Central memory CD4-positive, alpha-beta T cell (primary cell): ENCODE measurements around the gene SERPINA1.
"Not testable (repeated sequence)": the region's sequence is repeated elsewhere in the genome, so short reads cannot be mapped to it uniquely, and the experiment has no call there.

Source experiments
- DNase-seq: peaks from one replicate; pipeline ENCODE4 v3.0.0; 2022

The SERPINA1 gene

DNA sequence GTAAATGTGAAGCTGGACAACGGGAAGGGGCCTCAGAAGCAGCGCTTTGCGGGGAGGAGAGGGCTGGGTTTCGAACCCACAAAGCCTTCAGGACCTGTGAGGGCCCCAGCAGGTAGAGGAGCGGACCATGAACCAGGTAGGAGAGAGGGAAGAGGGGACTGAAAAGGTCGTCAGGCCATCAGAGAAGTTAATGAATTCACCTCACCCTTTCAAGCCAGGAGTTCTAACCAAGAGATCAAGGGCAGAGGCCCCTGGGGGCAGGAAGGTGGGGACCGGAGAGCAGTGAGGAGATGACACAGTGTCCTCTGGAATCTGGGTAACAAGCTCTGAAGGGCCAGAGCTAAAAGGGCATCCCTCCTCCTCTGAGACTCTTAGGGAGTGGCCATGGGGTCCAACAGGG lies 19.4 kb downstream of the SERPINA1 start:
- DNase-seq, result no peak

DNA sequence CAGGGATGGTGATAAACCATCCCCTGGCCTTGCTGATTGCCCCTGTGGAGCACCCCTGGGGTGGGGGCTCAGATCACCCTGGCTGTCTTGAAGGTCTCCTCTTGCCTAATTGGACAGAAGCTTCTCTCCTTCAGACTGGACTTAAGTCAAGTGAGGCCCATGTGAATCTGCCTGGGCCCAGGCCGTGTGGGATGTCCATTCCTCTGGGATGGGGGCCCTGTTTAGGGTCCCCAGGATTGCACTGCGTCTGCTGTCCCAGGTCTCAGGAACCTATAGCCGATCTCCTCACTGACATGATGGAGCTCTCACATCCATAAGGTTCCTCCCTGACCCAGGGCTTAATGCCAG lies 20.2 kb downstream of the SERPINA1 start:
- no peak for DNase-seq

DNA sequence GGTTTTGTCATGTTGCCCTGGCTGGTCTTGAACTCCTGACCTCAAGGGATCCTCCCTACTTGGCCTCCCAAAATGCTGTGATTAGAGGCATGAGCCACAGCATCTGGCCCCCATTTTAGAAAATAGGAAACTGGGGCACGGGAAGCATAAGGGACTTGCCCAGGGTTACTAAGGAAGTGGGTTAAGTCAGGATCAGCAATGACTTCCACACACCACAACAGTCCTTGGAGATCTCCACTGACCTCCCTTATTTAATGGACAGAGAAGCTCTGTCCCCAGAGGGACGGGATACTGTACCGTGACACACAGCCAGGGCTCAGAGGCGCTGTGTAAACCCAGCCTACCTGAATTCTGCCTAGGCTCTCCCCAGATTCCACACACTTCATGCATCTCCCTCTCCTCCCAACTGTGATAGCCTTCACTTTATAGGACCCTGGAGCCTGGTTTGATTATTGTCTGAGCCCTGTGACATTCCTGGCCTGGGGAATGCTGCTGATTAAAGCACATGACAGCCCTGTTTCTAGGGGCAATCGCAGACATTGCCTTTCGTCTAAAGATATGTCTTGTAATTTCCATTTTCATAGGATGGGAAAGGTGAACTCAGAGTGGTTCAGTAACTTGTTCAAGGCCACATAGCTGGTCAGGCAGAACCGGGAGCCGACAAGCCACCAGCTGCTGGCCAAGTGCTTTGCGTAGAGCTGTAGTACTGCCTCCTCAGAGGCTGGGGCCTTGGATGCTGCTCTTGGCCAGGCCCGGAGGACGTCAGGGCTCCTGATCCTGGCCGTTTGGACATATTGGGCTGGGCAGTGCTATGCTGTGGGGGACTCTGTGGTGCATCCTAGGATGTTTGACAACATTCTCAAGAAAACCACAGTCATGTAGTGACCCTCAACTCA lies 20.8 kb downstream of the SERPINA1 start:
- DNase-seq, result no peak

DNA sequence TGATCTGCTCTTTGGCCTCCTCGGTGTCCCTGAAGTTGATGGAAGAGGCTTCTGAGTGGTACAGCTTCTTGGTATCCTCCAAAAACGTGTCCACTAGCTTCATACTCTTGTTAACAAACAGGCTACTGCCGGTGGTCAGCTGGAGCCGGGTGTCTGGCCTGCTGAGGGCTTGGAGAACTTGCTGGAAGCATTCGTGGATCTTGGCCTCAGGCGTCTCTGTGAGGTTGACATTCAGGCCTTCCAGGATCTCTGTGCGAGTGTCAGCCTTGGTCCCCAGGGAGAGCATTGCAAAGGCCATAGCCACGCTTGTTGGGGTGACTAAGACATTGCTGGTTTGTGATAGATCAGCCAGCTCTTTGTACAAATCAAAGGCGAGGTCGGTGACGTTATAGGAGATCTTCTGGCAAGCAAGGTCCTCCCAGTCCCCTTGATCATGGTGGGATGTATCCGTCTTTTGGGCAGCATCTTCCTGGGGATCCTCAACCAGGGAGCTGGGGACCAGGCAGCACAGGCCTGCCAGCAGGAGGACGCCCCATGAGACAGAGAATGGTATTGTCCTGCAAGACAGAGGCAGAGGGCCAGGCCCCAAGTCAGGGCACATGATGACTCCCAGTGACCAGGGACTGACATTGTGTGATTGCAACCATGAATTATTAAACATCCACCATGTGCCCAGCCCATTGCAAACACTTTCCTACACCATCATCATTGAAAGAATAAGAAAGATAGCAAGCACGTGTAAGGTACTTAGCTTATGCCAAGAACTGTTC lies 22.1 kb downstream of the SERPINA1 start, which contains the start of gene SERPINA2:
Gene SERPINA2 (minus strand): TSS at position 553 of the 770 bp plus-strand sequence.
- no peak for DNase-seq

DNA sequence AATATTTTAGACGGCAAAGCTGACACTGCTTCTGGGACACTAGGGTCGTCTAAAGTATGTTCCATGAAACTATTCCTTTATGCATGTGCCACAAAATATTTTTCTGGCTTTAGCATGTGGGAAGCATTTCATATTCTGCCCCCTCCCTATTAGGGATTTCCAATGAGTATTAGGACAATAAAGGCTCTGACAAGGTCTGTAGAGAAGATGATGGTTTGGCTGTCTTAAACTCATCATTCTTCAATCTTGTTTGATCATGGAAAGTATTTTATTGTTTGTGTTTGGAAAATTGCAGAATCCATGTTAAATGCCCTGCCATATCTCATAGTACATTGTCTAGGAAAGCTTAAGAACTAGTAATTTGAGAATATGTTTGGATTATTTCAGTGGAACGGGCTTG lies 22.8 kb downstream of the SERPINA1 start:
- no peak for DNase-seq

DNA sequence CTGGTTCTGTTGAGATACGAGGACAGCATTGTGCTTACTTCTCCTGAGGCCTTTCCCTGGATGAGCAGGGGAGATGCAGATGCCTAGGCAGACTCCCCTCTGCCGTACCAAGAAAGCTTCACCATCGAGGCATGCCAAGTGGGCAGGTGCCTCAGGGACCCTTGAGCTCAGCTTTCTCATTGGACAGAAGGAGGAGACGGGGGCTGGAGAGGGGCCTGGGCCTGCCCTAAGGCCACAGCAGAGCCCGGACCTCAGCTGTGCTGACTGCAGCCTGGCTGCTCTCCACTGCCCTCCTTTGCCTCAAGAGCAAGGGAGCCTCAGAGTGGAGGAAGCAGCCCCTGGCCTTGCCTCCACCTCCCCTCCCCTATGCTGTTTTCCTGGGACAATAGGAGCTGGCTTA lies 23.4 kb downstream of the SERPINA1 start:
- no peak for DNase-seq

DNA sequence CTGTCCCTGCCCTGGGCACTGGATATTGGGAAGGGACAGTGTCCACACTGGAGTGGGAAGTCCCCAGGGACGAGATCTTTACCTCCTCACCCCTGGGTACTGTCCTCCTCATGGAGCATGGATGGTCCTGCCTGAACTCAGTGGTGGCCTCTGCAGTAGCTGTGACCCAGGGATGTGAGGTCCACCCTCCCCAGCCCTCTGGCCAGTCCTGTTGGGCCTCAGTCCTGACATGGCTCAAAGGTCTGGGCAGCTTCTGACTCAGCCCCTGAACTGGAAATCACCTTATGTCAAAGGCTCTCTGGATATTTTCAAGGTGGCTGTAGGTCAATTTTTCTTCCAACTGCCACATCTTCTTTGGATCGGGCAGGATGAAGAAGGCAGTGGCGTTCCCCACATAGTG lies 24.4 kb downstream of the SERPINA1 start:
- DNase-seq, result no peak

DNA sequence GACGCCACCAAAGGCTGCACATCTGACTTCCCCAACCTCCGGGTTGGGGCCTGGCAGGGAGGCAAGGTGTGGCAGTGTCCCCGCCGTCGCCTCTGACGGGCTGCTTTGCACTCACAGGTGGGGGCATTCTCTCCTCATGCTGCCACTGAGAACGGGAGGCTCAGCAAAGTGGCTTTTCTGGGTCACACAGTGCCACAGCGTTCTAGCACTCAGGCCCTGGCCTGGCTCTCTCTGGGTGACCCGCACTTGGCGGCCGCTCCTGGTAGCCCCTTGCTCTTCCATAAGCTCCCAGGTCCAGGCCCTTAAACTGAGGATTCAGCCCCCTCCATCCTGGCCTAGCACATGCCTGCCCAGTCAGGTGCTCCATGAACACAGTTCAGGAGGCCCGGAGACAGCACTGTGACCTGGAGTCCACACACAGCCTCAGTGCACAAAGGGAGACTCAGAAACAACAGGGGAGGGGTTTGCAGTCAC lies 25.2 kb downstream of the SERPINA1 start:
- no peak for DNase-seq

DNA sequence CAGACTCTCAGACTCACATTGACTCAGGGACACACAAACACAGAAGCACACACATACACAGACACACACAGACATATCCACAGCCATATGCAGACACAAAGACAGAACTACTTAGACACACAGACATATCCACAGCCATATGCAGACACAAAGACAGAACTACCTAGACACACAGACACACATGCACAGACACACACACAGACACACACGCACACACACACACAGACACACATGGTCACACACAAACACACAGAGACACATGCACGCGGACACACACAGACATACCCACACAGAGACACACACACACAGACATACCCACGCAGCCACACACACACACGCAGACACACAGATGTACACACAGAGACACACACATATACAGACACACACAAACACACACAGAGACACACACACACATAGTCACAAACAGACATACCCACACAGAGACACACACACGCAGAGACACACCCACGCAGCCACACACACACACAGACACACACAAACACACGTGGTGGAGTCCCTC lies 25.7 kb downstream of the SERPINA1 start:
- DNase-seq, result no peak

DNA sequence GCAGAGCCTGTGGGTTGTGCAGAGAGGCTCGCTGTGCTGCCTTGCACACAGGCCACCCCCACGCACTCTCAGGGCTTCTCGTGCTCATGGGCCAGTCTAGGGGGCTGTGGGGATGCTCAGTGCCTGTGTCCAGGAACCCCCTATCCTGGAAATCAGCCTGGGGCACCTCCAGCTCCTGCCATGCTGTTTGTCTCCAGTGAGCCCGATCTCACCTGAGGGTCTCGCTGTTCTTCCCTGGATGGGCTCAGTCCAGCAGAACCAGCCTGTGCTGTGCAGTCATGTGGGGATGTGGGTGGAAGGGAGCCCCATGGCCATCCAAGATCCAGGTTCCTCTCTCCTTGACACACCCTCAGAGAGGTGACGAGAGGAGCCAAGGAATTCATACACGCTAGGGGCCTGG lies 26.7 kb downstream of the SERPINA1 start:
- no peak for DNase-seq

DNA sequence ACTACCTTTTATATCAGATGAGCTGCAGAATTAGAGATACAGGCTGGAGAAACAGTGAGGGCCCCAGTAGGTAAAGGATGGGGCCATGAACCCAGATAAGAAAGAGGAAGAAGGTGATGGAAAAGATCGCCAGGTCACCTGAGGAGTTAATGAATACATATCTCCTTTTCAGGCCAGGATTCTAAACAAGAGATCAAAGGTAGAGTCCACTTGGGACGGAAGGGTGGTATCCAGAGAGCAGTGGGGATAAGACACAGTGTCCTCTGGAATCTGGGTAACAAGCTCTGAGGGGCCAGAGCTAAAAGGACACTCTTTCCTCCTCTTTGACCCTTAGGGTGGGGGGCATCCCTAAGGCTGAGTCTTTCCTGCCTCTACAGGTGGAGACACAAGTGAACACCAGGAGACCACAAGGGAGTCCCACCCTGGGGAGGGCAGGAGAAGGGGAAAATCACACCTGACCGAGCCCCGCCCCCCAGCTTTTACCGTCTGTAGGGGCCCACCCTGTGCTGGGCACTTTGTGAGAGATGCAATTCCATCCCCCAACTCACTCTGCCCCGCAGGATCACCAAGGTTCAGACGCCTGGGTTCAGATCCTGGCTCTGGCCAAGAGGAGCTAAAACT lies 27.3 kb downstream of the SERPINA1 start:
- no peak for DNase-seq

DNA sequence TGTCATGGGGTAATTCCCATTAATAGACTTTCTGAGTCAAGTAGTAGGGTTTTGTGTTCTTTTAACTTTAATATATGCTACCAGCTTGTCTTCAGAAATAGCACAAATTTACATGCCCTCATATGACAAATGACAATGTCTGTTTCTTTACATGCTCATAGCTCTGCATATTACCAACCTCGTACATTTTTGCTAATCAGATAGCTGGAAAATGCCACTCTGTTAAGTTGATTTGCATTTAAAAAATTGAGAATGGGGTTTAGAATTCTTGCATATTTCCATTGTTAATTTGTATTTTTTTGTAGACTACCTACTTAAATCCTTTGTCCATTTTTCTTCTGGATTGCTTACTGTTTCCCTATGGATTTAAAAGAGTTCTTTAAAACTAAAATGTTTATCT lies 31.2 kb downstream of the SERPINA1 start:
- DNase-seq, result no peak

DNA sequence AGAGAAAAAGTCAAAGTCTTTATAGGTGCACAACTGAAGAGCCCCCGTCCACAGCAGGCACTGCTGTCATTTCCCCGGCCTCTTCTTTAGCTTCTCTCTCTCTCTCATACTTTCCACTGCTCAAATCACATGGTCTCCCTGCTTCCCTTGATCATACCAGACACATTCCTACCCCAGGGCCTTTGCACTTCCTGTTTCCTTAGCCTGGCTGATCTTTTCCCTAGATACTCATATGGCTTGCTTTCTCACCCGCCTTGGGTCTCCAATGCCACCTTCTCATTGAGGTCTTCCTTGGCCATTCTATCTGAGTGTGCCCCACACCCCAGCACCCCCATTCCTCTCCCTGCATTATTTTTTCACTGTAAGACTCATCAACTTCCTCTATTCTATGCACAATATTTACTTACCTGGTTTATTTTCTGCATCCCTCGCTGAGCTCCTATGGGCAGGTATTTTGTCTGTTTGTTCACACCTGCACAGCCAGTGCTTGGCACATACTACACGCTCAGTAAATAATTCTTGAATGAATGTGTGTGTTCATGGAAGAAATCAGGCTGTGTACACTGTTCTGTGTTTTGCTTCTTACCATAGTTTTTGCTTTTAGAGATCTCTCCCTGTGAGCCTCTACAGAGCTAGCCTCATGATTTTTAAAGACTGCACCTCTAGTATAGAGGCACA lies 31.9 kb downstream of the SERPINA1 start:
- no peak for DNase-seq

DNA sequence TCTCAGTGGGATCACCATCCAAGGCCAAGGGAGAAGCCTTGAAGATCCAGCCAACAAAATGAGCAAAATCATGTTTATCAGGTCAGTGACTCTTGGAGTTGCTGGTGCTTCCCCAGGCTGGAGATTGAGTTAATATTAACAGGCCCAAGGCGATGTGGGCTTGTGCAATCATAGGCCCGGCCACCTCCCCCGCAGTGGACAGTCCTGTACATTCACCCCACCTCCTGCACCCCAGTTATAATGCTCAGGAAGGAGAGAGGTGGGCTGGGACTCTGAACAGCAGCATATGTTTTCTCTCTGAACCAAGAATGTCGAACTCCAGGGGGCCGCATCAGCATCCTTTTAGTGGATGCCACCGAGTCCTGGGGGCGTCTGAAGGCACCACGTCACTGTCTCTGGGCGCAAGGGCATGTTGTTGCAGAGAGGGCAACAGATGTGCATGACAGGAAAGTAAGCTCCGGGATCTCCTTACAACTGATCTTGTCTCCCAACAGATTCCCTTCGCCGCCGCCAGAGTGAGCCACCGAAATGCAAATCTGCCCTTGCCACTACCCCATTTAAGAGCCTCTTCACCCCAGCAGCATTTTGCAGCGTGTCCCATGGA lies 33.1 kb downstream of the SERPINA1 start:
- DNase-seq, result no peak

DNA sequence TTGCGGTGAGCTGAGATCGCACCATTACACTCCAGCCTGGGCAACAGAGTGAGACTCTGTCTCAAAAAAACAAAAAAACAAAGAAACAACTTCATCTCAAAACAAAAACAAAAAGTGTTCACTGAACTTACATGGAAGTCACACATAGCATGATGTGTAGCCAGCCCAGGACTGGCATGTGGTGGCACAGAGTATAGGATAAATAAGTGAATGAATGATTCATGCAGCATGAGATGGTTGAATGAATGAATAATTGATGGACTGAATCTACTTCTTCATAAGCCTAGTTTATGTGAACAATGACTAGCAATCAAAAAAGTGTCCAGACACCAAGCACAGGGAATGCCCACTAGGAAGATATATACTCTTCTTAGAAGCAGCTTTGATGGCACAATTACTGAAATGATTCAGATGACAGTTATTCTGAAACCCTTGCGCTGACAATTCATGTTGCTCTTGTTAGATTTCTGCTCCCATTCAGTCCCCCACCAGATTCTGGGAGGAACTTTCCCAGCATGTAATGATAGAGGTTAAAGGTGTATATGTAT lies 33.7 kb downstream of the SERPINA1 start:
- DNase-seq, result no peak

DNA sequence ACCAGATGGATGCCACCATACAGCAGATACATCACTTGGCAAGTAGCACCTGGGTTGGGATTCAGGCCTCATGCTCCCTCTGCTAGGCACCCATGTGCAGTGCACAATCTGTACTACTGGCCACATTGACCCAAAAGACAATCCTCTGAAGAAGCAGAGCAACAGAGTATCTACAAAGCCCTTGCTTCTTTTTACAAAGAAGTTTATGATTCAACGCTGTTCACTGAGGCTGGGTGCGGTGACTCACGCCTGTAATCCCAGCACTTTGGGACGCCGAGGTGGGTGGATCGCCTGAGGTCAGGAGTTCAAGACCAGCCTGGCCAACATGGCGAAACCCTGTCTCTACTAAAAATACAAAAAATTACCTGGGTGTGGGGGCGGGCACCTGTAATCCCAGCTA lies 34.2 kb downstream of the SERPINA1 start:
- not testable (repeated sequence) for DNase-seq

DNA sequence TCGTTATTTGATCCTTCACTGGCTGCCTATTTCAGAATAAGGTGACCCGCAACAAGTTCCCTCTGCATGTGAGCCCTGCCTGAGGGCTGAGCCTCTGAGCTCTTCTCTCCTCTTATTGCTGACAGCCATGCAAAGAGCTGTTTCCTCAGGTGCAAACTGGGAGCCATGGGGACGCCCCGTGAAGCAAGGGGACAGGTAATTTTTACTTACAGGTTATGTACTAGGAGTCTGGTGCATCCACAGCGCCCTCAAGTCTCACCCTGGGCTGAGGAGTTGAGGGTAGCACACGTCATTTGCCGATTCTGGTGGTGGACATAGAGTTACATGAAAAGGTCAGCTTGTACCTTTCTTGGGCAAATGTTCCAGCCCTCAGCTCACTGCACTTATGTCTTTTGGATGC lies 39.1 kb downstream of the SERPINA1 start:
- DNase-seq, result no peak

DNA sequence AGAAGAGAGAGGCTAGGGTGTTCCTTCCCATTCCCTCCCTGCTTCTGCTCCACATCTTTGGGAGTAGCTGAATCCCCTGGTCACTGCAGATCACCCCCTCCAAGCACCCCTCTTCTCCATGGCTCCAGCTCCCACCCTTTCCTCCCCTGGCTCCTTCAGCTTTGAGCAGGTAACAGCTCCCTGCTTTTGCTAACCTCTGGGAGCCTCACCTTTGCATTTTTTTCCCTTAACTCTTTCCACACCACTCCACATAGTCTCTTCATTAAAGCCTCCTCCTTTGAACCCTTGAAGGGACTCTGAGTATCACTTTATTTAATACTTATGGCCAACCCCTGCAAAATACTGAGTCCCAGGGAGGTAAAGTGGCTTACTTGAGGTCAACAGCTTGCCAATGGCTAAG lies 39.6 kb downstream of the SERPINA1 start:
- DNase-seq, result no peak

DNA sequence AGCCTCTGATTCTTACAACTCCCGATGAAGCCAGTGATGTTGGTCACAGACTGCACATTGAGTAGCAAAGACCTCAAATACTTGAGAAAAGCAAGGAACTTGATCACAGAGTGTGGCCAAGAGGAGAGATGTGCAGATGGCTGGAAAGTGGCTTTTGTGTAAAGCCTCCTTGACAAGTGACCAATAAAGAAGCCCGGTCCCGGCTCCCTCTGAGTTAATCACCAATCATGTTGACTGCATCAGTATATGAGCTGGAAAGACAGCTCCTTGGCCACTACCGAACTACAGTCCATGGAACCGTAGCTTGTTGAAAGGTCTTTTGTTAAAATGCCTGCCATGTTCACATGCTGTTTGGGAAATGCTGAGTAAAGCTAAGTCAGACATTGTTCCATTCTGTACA lies 41.6 kb downstream of the SERPINA1 start:
- no peak for DNase-seq

DNA sequence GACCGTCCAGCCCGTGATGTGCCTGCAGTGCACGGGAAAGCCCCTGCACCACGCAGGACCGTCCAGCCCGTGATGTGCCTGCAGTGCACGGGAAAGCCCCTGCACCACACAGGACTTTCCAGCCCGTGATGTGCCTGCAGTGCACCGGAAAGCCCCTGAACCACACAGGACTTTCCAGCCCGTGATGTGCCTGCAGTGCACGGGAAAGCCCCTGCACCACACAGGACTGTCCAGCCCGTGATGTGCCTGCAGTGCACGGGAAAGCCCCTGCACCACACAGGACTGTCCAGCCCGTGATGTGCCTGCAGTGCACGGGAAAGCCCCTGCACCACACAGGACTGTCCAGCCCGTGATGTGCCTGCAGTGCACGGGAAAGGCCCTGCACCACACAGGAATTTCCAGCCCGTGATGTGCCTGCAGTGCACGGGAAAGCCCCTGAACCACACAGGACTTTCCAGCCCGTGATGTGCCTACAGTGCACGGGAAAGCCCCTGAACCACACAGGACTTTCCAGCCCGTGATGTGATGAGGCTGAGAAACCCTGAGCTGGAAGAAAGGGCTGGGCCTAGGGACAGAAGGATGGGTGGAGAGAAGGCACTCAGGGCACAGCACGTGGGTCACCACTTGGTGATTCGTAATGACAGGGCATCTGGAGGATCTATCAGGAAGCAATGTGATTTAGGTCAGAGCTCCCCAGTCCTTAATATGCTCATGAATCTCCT lies 42.2 kb downstream of the SERPINA1 start:
- peak; percentile 38 for DNase-seq

DNA sequence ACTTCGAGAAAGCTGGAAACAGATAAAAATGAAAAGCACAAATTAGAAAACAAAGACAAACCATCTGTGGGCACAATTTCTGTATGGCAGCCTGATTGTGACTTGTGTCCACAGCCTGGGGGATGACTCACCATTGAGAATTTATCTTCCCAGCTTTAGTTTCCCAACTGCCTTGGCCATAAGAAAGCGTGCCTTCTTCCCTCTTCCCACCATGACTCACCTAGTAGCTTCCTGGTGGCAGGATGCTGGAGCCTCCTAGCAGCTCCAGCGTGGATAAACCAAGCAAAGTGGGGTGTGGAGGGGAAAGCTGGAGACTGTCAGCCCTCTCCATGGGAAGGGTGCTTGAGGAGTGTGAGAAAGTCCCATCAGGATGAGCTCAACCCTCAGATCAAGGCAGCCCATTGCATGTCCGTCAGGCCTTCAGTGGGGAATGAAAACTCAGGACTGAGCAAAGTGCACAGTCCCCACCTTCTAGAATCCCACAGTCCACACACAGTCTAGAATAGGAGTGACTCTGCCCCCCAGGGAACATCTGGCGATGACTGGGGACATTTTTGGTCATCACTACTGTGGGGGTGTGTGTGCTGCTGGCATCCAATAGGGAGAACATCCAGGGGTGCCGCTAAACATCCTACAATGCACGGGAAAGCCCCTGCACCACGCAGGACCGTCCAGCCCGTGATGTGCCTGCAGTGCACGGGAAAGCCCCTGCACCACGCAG lies 42.9 kb downstream of the SERPINA1 start:
- no peak for DNase-seq
